AG20443 (cell line): ENCODE results near the gene CENPO.

Source experiments
- DNase-seq: peaks from one replicate; pipeline ENCODE4 v3.0.0; 2012; ENCODE audit warnings: low spot score, mixed read lengths

Gene CENPO

DNA sequence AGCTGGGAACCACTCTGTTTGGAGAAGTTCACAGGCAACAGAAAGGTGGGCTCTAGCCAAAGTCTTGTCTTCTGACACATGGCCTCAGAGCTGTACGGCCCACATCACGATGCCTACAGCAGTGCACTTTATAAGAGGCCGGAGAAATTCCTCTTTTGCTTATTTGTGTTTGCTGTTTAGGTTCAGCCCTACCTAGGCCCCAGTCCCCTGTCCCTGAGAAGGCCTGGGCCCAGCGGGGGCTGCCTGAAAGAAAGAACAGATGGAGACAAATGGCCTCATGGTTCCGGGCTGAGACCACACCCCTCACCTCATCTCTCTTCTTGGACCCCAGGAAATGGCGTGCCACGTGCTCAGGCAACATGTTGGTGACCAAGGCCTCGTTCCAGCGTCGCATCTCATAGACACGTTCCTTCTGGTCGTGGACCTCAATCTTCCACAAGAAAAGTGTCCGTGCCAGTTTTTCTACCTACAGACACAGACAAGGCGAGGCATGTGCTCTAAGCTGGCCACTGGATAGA is 30.9 kb downstream of the CENPO start:
- DNase-seq, result no peak

DNA sequence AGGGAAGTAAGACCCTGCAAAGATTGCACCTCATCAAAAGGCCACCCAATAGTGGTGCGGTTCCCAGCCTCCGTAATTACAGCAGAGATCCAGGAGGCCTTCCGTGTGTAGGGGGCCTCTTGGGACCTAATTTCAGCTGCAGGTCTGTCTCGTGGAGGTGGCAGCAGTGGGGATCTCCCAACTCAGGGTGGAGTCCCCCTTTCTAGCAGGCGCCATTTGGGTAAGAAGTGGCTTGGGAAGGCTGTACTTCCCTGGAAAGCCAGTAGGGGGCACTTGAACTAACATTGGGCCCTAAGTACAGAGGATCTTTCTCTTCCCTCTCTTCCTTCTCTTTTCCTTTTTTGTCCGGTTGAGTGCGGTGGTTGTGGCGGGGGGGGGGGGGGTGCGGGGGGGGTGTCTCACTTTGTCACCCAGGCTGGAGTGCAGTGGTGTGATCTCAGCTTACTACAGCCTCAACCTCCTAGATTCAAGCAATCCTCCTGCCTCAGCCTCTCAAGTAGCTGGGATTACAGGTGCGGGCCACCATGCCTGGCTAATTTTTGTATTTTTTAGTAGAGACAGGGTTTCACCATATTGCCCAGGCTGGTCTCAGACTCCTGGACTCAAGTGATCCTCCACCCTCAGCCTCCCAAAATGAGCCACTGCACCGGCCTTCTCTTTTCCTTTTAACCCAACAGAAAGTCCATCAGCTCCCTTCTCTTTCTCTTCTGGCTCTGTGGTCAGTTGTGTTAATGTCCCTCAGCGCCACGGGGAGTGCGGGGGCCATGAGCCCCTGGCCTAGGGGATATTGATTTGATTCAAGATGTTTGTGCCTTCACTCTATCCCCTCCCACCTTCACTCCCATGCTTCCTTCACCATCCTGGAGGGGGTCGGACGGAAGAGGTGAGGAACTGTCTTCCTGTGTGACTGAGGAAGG is 32.0 kb downstream of the CENPO start:
- no peak for DNase-seq

DNA sequence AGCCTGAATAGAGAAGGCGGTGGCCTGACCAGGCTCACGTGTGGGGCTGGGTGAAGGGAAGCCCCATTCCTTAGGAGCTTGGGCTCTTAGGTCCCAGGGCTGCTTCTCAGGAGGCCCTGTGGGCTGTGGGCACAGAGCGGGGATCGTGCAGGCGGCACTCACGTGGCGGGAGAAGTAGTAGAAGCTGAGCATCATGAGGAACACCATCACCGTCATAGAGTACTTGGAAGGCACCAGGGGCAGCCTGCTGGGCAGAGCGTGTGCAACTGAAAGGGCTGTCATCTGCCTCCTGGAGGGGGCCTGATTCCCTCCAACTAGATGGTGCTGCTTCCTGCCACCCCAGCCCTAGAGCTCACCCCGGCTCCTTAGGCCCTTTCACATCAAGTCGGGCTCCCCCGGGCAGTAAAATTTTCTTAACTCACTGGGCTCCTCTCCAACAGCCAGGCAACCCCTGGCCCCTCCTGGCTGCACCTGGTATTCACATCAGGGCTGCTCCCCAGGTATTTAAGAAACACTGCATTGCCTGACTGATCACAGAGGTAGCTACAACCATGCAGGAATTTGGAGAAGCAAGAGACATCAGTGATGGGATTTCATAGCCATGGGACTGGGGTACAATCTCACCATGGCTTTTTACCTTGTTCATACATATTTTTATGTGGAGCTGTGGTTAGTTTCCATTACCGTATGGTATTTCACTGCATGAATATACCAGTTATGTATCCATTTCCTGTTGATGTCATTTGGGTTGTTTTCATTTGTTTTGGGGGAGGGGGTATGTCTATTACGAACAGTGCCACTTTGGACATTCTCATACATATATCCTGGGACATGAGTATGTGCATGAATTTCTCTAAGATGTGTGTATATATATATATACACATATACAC is 32.9 kb downstream of the CENPO start:
- no peak for DNase-seq

DNA sequence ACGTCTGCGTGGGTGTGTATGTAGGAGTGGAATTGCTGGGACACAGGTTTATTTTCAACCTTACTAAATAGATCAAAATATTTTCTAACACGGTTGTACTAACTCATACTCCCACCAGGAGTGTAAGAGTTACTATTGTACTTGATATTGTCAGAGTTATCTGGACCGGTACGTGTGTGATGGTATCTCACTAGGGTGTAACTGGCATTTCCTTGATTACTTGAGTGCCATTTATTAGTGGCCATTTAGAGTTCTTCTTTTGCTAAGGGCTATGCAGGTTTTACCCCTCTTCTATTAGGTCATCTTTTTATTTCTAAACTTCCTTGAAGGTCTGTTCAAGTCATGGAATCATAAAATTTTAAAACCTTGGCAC is 33.5 kb downstream of the CENPO start:
- no peak for DNase-seq

DNA sequence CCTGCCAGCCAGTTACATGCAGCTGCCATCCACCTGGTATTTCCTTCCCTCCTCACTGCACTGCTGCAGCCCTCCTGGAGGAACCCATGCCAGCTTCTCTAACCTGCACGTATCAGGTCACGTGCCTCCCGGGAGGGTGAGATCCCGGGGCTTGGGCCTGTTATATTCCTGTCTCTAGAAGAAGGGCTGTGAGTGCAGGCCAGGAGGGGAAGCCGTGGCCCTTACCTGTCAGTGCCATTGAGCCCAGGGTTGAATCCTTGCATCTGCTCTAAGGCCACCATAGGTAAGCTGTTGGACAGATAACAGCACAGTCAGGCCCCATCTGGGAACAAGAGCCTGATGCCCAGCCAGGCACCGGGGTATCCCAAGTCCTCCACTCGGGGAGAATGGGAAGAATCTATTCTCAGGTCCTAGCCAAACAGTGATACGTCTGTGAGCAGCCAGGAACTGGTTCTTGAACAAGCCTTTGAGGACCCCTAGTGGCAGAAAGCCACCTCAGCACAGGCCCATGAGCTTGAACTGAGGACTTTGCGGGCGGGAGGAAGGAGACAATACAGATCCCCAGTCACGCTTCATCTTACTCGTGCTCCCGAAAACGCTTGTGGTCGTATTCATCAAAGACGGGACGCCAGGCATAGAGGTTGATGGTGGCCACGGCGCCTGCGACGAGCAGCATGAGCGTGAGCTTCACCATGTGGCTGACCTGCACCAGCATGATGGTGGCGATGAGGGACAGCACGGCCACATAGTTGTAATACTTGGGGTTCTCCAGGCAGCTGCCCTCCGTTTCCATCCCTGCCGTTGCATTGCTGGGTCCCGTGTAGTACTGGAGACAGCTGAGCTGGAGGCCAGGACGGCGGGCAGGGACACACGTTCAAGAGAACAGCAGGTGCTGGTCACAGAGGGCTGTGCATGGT is 34.4 kb downstream of the CENPO start:
- DNase-seq, result peak; percentile 93

DNA sequence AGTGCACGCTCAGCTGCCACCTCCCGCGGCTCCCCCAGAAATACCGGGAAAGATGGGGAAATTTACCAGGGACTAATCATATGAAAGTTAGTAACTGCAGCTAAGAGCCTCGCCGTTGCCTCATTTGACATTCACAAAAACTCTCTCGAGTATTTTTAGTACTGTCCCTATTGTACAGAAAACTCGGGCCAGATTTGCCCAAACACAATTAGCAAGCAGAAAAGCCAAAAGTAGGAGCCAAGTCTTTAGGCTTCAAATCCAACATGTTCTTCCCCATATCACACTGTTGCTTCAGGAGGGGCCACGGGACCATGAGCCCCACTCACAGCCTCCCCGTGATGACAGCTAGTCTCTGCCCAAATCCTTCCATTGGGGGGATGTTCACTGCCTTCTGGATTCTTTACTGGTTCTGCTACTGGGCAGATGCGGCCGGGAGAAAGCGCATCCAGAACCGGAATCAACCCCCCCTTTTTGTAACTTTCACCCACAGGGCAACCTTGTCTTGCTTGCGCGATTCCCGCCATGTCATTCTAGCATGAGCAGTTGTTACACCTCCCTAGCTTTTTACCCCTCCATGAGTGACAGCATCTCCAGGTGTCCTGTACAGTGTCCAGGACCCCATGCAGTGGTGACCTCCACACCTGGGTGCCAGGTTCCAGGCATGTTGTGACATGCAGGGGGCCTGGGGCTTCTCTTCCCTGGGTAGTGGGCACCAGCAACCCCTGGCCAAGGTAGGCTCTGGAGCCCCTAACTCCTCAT is 35.2 kb downstream of the CENPO start:
- no peak for DNase-seq

DNA sequence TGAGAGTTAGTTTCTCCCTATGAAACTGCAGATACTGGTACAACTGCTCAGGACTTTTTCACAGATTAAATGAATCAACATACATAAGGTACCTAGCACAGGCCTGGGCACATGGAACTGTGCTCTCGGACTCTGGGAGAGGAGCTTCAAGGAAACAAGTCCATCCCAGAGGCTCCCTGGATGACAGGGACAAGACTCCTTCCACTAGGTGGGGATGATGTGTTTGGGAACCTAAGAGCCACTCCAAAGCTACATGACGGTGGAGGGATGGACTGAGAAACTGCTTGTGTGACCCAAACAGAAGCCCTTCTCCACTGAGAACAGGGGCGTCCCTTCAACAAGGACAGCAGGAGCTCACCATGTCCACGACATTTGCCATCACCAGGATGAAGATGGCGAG is 37.1 kb downstream of the CENPO start:
- no peak for DNase-seq

DNA sequence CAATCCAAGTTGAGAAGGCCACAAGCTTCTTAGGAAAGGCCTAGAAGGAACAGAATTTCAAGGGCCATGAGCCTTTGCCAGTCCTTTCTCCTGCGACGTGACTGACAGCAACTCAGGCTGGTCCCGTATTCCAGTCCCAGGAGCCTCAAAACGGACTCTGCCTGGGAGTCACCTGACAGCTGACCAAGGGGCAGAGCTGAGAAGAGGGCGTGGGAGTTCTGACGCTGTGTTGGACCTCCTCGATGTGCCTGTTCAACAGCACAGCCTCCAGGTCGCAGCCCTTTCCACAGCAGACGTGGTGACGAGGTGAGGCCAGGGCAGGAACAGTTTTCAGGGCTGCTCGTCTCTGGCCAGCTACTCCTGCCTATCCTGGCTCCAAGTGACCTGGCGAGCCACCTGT is 37.6 kb downstream of the CENPO start:
- no peak for DNase-seq

DNA sequence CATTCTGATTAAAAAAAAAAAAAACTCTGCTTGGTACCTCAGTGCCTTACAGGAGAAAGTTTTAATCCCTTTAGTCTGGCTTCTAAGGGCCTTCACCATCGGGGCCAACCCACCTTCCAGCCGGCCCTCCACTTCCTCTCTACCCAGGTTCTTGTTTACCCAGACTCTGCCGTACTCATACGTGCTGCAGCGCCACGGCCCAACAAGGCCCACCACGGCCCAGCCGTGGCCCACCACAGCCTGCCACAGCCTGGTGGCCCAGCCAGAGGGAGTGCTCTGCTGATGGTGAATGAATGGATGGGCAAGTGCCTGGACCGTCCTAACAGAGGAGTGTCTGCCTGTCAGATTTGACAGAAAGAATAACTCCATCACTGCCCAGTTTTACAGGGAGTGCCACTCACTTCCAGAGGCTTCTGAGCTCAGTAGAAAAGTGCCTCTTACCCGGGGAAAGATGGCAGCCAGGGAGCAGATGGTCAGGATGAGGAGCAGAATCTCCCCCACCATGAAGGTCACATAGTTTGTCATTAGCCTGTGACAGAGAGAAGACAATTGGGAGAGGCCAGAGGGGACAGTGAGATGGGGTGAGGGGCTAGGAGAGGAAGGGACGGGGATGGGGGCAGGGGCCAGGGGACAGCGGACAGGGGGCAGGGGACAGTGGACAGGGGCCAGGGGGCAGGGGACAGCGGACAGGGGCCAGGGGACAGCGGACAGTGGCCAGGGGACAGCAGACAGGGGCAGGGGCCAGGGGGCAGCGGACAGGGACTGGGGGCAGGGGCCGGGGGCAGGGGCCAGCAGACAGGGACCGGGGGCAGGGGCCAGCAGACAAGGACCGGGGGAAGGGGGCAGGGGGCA is 38.2 kb downstream of the CENPO start:
- no peak for DNase-seq

DNA sequence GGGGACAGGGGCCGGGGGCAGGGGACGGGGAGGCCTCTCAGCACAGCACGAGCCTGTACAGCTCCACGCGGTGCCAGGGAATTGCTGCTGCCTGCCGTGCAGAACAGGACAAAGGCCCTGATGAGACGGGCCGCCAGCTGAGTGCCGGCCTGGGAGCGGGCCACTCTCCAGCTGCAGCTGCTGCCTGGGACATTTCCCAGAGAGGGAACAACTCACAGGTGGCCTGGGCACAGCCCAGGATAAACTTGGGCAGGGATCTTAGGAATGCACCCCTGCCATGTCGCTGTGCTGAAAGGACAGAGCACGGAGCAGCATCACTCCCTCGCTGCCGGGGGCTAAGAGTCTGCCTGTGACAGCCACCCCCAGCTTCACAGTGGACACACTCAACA is 38.8 kb downstream of the CENPO start:
- DNase-seq, result no peak

DNA sequence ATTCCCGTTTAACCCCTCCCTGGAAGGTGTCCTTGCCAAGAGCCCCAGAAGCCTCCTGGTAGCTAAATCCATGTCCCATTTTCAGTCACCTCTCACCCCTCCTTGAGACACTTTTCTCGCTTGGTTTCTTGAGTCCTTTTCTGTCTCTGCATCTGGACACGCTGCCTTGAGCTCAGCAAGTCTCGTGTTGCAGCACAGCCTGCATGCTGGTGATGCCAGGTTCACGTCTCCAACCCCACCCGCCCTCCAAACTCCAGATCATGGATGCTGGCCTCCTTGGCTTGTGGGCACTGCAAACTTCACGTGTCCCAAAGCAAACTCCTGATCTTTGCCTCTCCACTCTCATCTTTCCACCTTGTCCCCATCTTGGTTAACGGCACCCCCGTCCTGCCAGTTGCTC is 39.3 kb downstream of the CENPO start:
- no peak for DNase-seq

DNA sequence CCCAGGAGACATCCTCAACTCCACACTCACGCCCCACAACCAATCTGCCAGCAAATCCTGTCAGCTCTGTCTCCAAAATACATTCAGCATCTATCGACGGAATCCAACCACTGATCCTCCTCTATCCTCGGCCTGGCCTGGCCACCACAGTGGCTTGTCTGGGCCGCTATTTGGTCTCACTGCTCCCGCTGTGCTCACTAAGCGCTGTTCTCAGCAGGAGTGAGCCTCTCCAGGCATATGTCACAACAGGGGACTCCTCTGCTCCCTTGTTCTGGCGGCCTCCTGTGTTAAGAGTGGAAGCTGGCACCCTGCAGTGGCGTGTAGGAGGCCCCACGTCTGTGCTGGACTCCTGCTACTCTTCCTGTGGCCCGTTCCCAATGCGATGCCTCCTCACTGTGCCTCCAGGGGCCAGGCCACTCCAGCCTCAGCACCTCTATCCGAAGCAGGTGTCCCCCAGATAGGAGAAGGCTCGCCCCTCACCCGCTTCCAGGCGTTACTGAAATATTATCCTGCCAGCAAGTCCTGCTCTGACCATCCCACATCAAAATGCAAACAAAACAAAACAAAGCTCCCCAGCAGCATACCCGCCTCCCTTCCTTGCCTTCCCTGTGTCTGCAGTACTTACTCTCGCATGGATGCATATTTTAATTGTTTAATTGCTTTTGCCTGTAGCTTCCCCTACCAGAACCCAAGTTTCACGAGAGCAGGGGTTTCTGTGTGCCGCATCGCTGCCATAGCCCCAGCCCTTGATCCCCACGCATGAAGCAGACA is 39.9 kb downstream of the CENPO start:
- DNase-seq, result no peak

DNA sequence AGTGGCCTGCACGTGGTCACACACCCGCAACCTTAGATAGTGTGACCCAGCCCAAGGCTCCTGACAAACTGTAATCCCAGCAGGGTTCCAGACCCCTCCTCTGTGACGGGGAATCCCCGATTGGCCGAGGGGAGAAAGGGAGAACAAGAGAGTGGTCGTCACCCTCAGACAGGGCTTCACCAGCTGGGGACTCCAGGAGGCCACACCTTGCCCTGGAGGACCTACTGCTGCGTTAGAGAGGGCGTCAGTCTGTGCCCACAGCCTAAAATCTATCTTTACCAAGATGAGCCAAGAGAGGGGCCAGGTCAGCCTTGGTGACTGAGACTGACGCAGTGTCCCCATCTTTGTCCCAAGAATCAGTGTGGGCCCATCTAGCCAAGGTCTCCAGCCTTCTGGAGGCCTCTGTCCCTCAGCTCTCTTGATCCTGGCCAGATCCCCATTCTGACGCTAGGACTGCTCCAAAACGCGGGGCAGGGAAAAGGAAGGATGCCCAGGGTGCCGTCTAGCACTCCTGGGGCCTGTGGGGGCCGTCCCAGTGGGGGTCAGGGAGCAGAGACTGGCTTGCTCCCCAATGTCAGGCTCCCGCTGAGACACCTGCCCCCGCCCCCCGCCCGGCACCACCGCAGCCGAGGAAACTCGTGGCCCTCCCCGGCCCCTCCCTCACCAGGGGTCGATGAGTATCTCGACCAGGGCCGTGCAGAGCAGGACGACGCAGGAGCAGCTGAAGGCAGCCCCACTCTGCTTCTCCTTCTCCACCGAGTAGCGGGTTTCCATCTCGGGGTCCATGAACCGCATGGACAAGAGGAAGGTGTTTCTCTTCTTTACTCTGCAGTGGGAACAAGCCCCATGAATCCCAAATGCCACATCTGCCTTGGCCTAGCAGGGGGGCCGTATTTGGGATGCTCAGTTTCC is 40.9 kb downstream of the CENPO start:
- DNase-seq, result no peak

DNA sequence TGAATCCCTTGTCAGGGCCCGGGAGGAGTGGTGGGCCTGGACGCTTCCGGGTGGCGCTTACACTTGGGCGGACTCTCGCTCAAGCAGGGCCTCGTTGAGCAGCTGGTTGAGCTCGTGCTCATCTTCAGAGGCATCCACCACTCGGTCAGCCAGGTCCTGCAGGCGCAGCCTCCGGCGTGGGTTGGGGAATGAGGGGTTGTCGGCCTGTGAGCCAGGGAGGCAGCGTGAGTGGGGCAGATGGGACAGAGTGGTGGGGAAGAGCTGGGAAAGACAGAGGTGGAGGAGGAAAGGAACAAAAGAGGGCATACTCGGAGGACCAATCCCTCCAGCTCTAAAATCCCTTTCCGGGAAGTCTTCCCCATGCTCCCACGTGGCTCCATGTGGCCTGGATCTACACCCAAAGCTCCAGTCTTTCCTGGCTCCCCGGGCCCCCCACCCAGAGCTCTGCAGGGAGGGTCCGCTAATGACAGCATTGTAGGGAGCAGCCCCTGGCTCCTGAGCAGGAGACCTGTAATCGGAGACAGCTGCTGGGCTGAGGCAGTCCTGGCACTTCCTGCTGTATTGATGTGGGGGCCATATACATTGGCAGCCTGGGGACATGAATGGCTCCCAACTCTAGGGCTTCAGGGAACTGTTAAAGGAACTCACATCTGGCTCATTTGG is 41.6 kb downstream of the CENPO start:
- no peak for DNase-seq

DNA sequence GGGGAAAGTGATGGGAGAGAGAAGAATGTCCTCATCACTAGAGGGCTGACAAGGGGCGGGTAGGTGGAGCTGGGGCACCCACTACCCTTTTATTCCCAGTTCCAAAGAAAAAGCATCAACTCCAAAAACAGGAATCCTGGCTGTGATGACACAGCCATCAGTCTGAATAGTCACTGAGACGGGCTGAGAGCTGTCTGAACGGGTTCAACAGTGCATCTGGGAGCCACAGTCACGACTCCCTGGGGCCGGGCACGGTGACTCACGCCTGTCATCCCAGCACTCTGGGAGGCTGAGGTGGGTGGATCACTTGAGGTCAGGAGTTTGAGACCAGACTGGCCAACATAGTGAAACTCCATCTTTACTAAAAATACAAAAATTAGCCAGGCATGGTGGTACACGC is 42.2 kb downstream of the CENPO start:
- DNase-seq, result peak; percentile 58

DNA sequence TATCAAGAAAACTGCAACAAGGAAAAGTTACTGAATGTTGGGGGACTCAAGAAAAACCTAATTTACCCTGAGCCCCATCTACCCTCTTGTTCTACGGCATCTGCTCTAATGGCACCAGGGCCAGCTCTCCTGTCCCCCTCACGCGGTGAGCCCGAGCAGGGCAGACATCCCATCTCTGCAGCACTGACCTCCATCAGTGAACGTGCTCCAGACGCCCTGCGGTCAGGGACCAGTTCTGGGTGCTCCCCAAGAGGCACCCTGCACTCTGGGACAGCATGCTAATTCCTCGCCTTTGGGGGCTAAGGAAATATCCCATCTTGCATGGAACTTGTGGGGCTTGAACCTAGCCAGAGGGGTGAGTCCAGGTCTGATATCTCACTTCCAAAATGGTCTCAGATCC is 43.0 kb downstream of the CENPO start:
- no peak for DNase-seq

DNA sequence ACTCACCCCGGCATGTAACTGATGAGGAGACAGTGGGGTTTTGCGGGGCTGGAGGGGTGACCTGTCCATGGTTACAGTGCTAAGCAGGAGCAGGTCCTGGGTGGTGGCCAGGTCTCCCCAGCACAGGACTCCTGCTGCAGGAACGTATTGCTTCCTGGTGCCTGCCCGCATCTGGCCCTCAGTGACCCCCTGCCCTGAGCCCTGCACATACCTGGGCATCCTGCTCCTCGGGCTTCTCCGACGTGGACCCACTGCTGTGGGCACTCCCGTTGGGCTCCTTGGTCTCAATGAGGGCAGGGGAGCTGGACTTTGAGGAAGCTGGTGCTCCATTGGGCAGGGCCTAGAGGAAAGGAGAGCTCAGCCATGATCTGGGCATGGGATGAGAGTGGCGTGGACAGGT is 43.5 kb downstream of the CENPO start:
- no peak for DNase-seq
